Caco-2 (cell line): ENCODE measurements around the gene KRT77. TPM values are rescaled to one million over a fixed set of nuclear protein-coding genes. Genes with fewer than 3 reads are reported as not detected.

ENCODE experiments used
- BruUV-seq: library from RNA; stranded (reverse); fragments of 400-500 nt; replicated peaks from 2 replicates; lab custom pipeline; 2021; lab: Mats Ljungman, UMichigan
- CTCF ChIA-PET: fragments of 300-600 bp; sonication (Branson Sonifier 250); formaldehyde crosslinking; loops from one replicate; lab custom pipeline; 2022; ENCODE audit warnings: antibody characterized with exemption; lab: Charles Lee
- POLR2A ChIA-PET: fragments of 300-600 bp; sonication (Branson Sonifier 250); formaldehyde crosslinking; loops from one replicate; lab custom pipeline; 2022; ENCODE audit warnings: antibody characterized with exemption; lab: Charles Lee
- DNase-seq, 2 experiments: peaks; one replicate each; pipeline versions ENCODE4 v3.0.0 to v3.0.0-alpha.2; 2020 to 2022
- H3K27me3 ChIP-seq: replicated peaks from 2 replicates; pipeline ENCODE4 v1.6.0; 2011; ENCODE audit warnings: low read length; ENCODE audit not compliant: control insufficient read depth, insufficient read depth
- H3K36me3 ChIP-seq: 2 replicates; pipeline ENCODE4 v1.5.1; 2011; ENCODE audit warnings: low read length; ENCODE audit not compliant: control insufficient read depth, insufficient read depth
- H3K4me1 ChIP-seq: fragments of 250-450 bp; sonication (Bioruptor Pico); 2 replicates; pipeline ENCODE4 v1.5.1; 2020; ENCODE audit warnings: mild to moderate bottlenecking
- H3K4me3 ChIP-seq: 2 replicates; pipeline ENCODE4 v1.5.1; 2011; ENCODE audit warnings: low read depth, mild to moderate bottlenecking, control low read depth, low read length
- H3K9me3 ChIP-seq: fragments of 250-450 bp; sonication (Bioruptor Pico); 2 replicates; pipeline ENCODE4 v1.5.1; 2020; ENCODE audit warnings: mild to moderate bottlenecking, moderate library complexity
- H3K27ac Mint-ChIP-seq: one replicate; pipeline ENCODE4 v1.8.0; 2022; ENCODE audit warnings: mixed read lengths; ENCODE audit not compliant: unreplicated experiment
- H3K27me3 Mint-ChIP-seq: one replicate; pipeline ENCODE4 v1.8.0; 2022; ENCODE audit warnings: mixed read lengths; ENCODE audit not compliant: insufficient read depth, unreplicated experiment
- H3K36me3 Mint-ChIP-seq: one replicate; pipeline ENCODE4 v1.8.0; 2022; ENCODE audit warnings: mild to moderate bottlenecking, mixed read lengths; ENCODE audit not compliant: insufficient read depth, unreplicated experiment
- H3K4me1 Mint-ChIP-seq: one replicate; pipeline ENCODE4 v1.8.0; 2022; ENCODE audit warnings: low read depth, mixed read lengths; ENCODE audit not compliant: unreplicated experiment
- H3K4me3 Mint-ChIP-seq: one replicate; pipeline ENCODE4 v1.8.0; 2022; ENCODE audit warnings: mild to moderate bottlenecking, moderate library complexity, mixed read lengths; ENCODE audit not compliant: unreplicated experiment
- H3K9me3 Mint-ChIP-seq: one replicate; pipeline ENCODE4 v1.8.0; 2022; ENCODE audit warnings: mixed read lengths; ENCODE audit not compliant: unreplicated experiment
- intact Hi-C: fragments of 100-400 bp; cut with micrococcal nuclease; formaldehyde crosslinking; loops from one replicate; pipeline ENCODE4 v1.10.0; 2022; ENCODE audit not compliant: unreplicated experiment
- total RNA-seq: library from RNA; stranded (reverse); gene quantifications from 2 replicates; pipeline ENCODE4 v1.2.3, GENCODE V29; 2022
- TF ChIP-seq, protein P1 (sequence below), 2 experiments: fragments of 200-600 bp in 1 of 2; IDR thresholded peaks; 1 replicate in 1 of 2; 2 replicates in 1 of 2; pipeline versions ENCODE4 v1.5.1 to v1.8.0; 2011 to 2022; ENCODE audit warnings: antibody characterized with exemption in 1 of 2, control low read depth in 1 of 2, inconsistent platforms in 1 of 2, low read depth in 1 of 2, low read length in 1 of 2, mild to moderate bottlenecking in 1 of 2, moderate library complexity in 1 of 2; ENCODE audit not compliant: insufficient read depth in 1 of 2, severe bottlenecking in 1 of 2, unreplicated experiment in 1 of 2

The KRT77 gene
- total RNA-seq, 1 experiment from 2014 or later = not detected

DNA sequence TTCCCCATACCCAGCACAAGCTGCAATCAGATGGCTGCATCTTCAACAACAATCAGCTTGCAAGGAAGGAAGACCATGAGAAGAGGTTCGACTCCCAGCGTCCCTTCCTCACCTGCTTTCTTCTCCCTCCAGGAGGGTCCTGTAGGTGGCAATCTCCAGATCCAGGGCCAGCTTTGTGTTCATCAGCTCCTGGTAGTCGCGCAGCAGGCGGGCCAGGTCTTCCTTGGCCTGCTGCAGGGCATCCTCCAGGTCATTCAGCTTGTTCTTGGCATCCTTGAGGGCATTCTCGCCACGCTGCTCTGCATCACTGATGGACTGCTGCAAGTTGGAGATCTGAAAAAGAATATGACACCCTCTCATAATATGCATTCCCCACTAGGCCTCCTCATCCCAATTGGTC, 27.2 kb downstream of the KRT77 start:
- Mint-ChIP-seq H3K9me3 (no peaks in the 10 kb centered on the region), H3K36me3 (no peaks in the 10 kb centered on the region), H3K4me1 (no peaks in the 10 kb centered on the region), H3K4me3 (no peak overlapping the region), H3K27me3 (peaks cover 6% of the 10 kb centered on the region), H3K27ac (no peak overlapping the region)
- TF ChIP-seq, protein P1, sequence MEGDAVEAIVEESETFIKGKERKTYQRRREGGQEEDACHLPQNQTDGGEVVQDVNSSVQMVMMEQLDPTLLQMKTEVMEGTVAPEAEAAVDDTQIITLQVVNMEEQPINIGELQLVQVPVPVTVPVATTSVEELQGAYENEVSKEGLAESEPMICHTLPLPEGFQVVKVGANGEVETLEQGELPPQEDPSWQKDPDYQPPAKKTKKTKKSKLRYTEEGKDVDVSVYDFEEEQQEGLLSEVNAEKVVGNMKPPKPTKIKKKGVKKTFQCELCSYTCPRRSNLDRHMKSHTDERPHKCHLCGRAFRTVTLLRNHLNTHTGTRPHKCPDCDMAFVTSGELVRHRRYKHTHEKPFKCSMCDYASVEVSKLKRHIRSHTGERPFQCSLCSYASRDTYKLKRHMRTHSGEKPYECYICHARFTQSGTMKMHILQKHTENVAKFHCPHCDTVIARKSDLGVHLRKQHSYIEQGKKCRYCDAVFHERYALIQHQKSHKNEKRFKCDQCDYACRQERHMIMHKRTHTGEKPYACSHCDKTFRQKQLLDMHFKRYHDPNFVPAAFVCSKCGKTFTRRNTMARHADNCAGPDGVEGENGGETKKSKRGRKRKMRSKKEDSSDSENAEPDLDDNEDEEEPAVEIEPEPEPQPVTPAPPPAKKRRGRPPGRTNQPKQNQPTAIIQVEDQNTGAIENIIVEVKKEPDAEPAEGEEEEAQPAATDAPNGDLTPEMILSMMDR (IDR thresholded peaks at IDR 0.05; ENCODE audit: insufficient read depth in 1 of 2, low read depth in 1 of 2, low read length in 1 of 2, severe bottlenecking in 1 of 2, unreplicated experiment in 1 of 2) = no peak
- POLR2A ChIA-PET = no interaction called here
- no peak overlapping the region for H3K4me3 ChIP-seq
- no peaks in the 10 kb centered on the region for H3K36me3 ChIP-seq
- DNase-seq = no peak
- intact Hi-C loops = no loop called here
- H3K9me3 ChIP-seq = no peaks in the 10 kb centered on the region
- BruUV-seq = no TSS peak
- CTCF ChIA-PET = no interaction called here
- no peaks in the 10 kb centered on the region for H3K27me3 ChIP-seq
- H3K4me1 ChIP-seq = peaks cover 27% of the 10 kb centered on the region

DNA sequence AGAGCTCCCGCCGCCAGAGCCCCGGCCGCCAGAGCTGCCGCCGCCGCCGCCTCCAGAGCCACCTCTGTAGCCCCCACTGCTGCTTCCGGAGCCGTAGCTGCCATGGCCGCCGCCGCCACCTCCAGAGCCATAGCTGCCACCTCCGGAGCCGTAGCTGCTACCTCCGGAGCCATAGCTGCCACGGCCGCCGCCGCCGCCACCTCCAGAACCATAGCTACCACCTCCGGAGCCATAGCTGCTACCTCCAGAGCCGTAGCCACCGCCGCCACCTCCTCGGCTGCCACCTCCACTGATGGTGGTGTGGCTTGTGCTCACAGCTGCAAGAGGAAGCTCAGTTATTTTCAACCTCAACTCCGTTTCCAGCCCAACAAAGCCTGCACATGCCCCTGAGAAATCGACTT, 28.0 kb downstream of the KRT77 start:
- ChIA-PET CTCF (interaction anchor here (0.9 kb wide), 1 partner anchor 205 kb away, joined by 4 read pairs; no protein-coding TSS in a partner anchor), POLR2A (no interaction called here)
- Mint-ChIP-seq H3K27me3 (peaks cover 3% of the 10 kb centered on the region), H3K9me3 (no peaks in the 10 kb centered on the region), H3K36me3 (no peaks in the 10 kb centered on the region), H3K4me3 (no peak overlapping the region), H3K27ac (no peak overlapping the region), H3K4me1 (no peaks in the 10 kb centered on the region)
- BruUV-seq = no TSS peak
- Histone ChIP-seq H3K4me3 (no peak overlapping the region), H3K36me3 (no peaks in the 10 kb centered on the region), H3K9me3 (no peaks in the 10 kb centered on the region), H3K27me3 (no peaks in the 10 kb centered on the region), H3K4me1 (peaks cover 27% of the 10 kb centered on the region)
- TF ChIP-seq, protein P1 (IDR thresholded peaks at IDR 0.05; ENCODE audit: insufficient read depth in 1 of 2, low read depth in 1 of 2, low read length in 1 of 2, severe bottlenecking in 1 of 2, unreplicated experiment in 1 of 2) = no peak
- no peak for DNase-seq
- intact Hi-C loops = no loop called here

DNA sequence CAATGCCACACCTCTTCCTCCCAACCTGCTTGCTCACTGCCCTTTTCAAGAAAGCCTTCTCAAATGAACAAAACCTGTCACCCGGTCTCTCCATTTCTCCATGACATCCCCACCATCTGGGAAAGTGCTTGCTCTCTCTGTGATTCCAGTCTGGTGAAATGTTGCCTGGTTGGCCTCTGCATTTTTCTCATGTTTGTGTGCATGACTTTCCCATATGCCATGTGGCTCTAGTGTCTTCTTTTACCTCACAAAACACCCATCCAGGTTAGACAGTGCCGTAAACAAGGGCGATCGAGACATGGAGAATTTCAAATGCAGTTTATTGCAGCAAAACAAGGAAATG, 28.9 kb downstream of the KRT77 start:
- H3K4me1 Mint-ChIP-seq = no peaks in the 10 kb centered on the region
- peaks cover 27% of the 10 kb centered on the region for H3K4me1 ChIP-seq
- H3K27me3 ChIP-seq = no peaks in the 10 kb centered on the region
- H3K36me3 ChIP-seq = no peaks in the 10 kb centered on the region
- ChIA-PET POLR2A (interaction anchor here (0.6 kb wide), 1 partner anchor 65 kb away, joined by 4 read pairs; no protein-coding TSS in a partner anchor), CTCF (interaction anchor here (0.9 kb wide), 1 partner anchor 206 kb away, joined by 4 read pairs; no protein-coding TSS in a partner anchor)
- no peak for DNase-seq
- H3K4me3 Mint-ChIP-seq = no peak overlapping the region
- TF ChIP-seq, protein P1 (IDR thresholded peaks at IDR 0.05; ENCODE audit: insufficient read depth in 1 of 2, low read depth in 1 of 2, low read length in 1 of 2, severe bottlenecking in 1 of 2, unreplicated experiment in 1 of 2) = no peak
- BruUV-seq = no TSS peak
- H3K9me3 Mint-ChIP-seq = no peaks in the 10 kb centered on the region
- no peak overlapping the region for H3K27ac Mint-ChIP-seq
- H3K9me3 ChIP-seq = no peaks in the 10 kb centered on the region
- no peak overlapping the region for H3K4me3 ChIP-seq
- intact Hi-C loops = no loop called here
- no peaks in the 10 kb centered on the region for H3K27me3 Mint-ChIP-seq
- H3K36me3 Mint-ChIP-seq = no peaks in the 10 kb centered on the region
